IPS-20b (cell line): ENCODE measurements around the gene AHR.

Experiments
- H3K27ac ChIP-seq: one replicate; pipeline ENCODE4 v1.5.1; 2013; ENCODE audit warnings: low read length
- H3K27me3 ChIP-seq: 2 replicates; pipeline ENCODE4 v1.6.1; 2013; ENCODE audit warnings: mild to moderate bottlenecking, low read length, inconsistent platforms; ENCODE audit not compliant: insufficient read depth
- H3K36me3 ChIP-seq: 2 replicates; pipeline ENCODE4 v1.6.1; 2013; ENCODE audit warnings: low read depth, mild to moderate bottlenecking, inconsistent platforms, low read length, moderate library complexity; ENCODE audit not compliant: insufficient read depth
- H3K4me1 ChIP-seq: 2 replicates; pipeline ENCODE4 v1.6.1; 2013; ENCODE audit warnings: mild to moderate bottlenecking, control low read depth, inconsistent platforms, low read length, moderate library complexity; ENCODE audit not compliant: insufficient read depth
- H3K4me3 ChIP-seq: 2 replicates; pipeline ENCODE4 v1.5.1; 2013; ENCODE audit warnings: mild to moderate bottlenecking, low read length, inconsistent platforms
- H3K9ac ChIP-seq: 2 replicates; pipeline ENCODE4 v1.6.1; 2013; ENCODE audit warnings: low read depth, mild to moderate bottlenecking, inconsistent platforms, low read length, moderate library complexity
- H3K9me3 ChIP-seq: 2 replicates; pipeline ENCODE4 v1.6.1; 2013; ENCODE audit warnings: mild to moderate bottlenecking, low read depth, low read length, inconsistent platforms; ENCODE audit not compliant: insufficient read depth

AHR gene

GRCh38 chr7:17298102-17298839 lies at the start of gene AHR:
Gene AHR (plus strand): TSS chr7:17298652. CDS start chr7:17299265, 613 bp downstream.
- Histone ChIP-seq H3K9ac (peak within 1 kb of the TSS; percentile 50; the same call in 1 of the 2 replicates), H3K4me1 (peaks cover 10% of the 10 kb centered on the region; the same call in 1 of the 2 replicates), H3K27ac (no peak within 1 kb of the TSS), H3K4me3 (peak within 1 kb of the TSS; percentile 92), H3K36me3 (no peaks in the 10 kb centered on the region), H3K27me3 (peaks cover 35% of the 10 kb centered on the region), H3K9me3 (peaks cover 6% of the 10 kb centered on the region; the same call in 1 of the 2 replicates)

GRCh38 chr7:17253885-17254284 lies 44.6 kb upstream of the AHR start:
- H3K27me3 ChIP-seq, result no peaks in the 10 kb centered on the region
- H3K36me3 ChIP-seq, result no peaks in the 10 kb centered on the region
- H3K9ac ChIP-seq, result no peak overlapping the region
- no peak overlapping the region for H3K4me3 ChIP-seq
- H3K27ac ChIP-seq, result no peak overlapping the region
- H3K9me3 ChIP-seq, result no peaks in the 10 kb centered on the region
- no peaks in the 10 kb centered on the region for H3K4me1 ChIP-seq

- H3K36me3 ChIP-seq, result no peaks in the 10 kb centered on the region
- H3K27ac ChIP-seq, result no peak overlapping the region
- no peaks in the 10 kb centered on the region for H3K9me3 ChIP-seq
- H3K9ac ChIP-seq, result no peak overlapping the region
- H3K4me3 ChIP-seq, result no peak overlapping the region
- no peaks in the 10 kb centered on the region for H3K27me3 ChIP-seq
- no peaks in the 10 kb centered on the region for H3K4me1 ChIP-seq
Observed at GRCh38 chr7:17255926-17256325, 42.5 kb upstream of the AHR start.

- H3K9me3 ChIP-seq, result no peaks in the 10 kb centered on the region
- H3K4me3 ChIP-seq, result no peak overlapping the region
- no peaks in the 10 kb centered on the region for H3K27me3 ChIP-seq
Observed at GRCh38 chr7:17256375-17256774, 42.1 kb upstream of the AHR start.

GRCh38 chr7:17266565-17266964 lies 31.9 kb upstream of the AHR start:
- Histone ChIP-seq H3K9me3 (peaks cover 18% of the 10 kb centered on the region; the same call in 1 of the 2 replicates), H3K36me3 (no peaks in the 10 kb centered on the region), H3K4me1 (no peaks in the 10 kb centered on the region), H3K4me3 (no peak overlapping the region), H3K27ac (no peak overlapping the region), H3K27me3 (no peaks in the 10 kb centered on the region), H3K9ac (no peak overlapping the region)

More at GRCh38 chr7:17256375-17256774, 42.1 kb upstream of the AHR start:
- Histone ChIP-seq H3K27ac (no peak overlapping the region), H3K36me3 (no peaks in the 10 kb centered on the region), H3K4me1 (no peaks in the 10 kb centered on the region), H3K9ac (no peak overlapping the region)

GRCh38 chr7:17269341-17270221 lies 28.9 kb upstream of the AHR start:
- Histone ChIP-seq H3K27ac (no peak overlapping the region), H3K4me3 (no peak overlapping the region), H3K4me1 (no peaks in the 10 kb centered on the region), H3K9me3 (peaks cover 18% of the 10 kb centered on the region; the same call in 1 of the 2 replicates), H3K9ac (no peak overlapping the region), H3K27me3 (no peaks in the 10 kb centered on the region), H3K36me3 (no peaks in the 10 kb centered on the region)

GRCh38 chr7:17274551-17275245 lies 23.8 kb upstream of the AHR start:
- H3K9ac ChIP-seq, result no peak overlapping the region
- no peaks in the 10 kb centered on the region for H3K36me3 ChIP-seq
- no peak overlapping the region for H3K4me3 ChIP-seq
- peaks cover 10% of the 10 kb centered on the region; the same call in 1 of the 2 replicates for H3K9me3 ChIP-seq
- H3K4me1 ChIP-seq, result no peaks in the 10 kb centered on the region
- H3K27me3 ChIP-seq, result no peaks in the 10 kb centered on the region
- H3K27ac ChIP-seq, result no peak overlapping the region

GRCh38 chr7:17275749-17276671 lies 22.4 kb upstream of the AHR start:
- Histone ChIP-seq H3K36me3 (no peaks in the 10 kb centered on the region), H3K27ac (no peak overlapping the region), H3K27me3 (no peaks in the 10 kb centered on the region), H3K4me1 (no peaks in the 10 kb centered on the region), H3K9me3 (no peaks in the 10 kb centered on the region), H3K9ac (no peak overlapping the region), H3K4me3 (no peak overlapping the region)

GRCh38 chr7:17279061-17279460 lies 19.4 kb upstream of the AHR start:
- Histone ChIP-seq H3K4me1 (no peaks in the 10 kb centered on the region), H3K27ac (no peak overlapping the region), H3K27me3 (no peaks in the 10 kb centered on the region), H3K4me3 (no peak overlapping the region), H3K36me3 (no peaks in the 10 kb centered on the region), H3K9ac (no peak overlapping the region), H3K9me3 (no peaks in the 10 kb centered on the region)

- H3K27ac ChIP-seq, result no peak overlapping the region
- no peak overlapping the region for H3K9ac ChIP-seq
- no peaks in the 10 kb centered on the region for H3K4me1 ChIP-seq
- H3K4me3 ChIP-seq, result no peak overlapping the region
- H3K9me3 ChIP-seq, result no peaks in the 10 kb centered on the region
- H3K36me3 ChIP-seq, result no peaks in the 10 kb centered on the region
- no peaks in the 10 kb centered on the region for H3K27me3 ChIP-seq
Observed at GRCh38 chr7:17289074-17289645, 9.3 kb upstream of the AHR start.
